Measurements from ENCODE around the gene RIOX2.

GRCh38 chr3:97958396-97958795 is 13.8 kb downstream of the RIOX2 start:
- TF ChIP-seq, protein P1, sequence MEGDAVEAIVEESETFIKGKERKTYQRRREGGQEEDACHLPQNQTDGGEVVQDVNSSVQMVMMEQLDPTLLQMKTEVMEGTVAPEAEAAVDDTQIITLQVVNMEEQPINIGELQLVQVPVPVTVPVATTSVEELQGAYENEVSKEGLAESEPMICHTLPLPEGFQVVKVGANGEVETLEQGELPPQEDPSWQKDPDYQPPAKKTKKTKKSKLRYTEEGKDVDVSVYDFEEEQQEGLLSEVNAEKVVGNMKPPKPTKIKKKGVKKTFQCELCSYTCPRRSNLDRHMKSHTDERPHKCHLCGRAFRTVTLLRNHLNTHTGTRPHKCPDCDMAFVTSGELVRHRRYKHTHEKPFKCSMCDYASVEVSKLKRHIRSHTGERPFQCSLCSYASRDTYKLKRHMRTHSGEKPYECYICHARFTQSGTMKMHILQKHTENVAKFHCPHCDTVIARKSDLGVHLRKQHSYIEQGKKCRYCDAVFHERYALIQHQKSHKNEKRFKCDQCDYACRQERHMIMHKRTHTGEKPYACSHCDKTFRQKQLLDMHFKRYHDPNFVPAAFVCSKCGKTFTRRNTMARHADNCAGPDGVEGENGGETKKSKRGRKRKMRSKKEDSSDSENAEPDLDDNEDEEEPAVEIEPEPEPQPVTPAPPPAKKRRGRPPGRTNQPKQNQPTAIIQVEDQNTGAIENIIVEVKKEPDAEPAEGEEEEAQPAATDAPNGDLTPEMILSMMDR (IDR thresholded peaks at IDR 0.05; ENCODE audit: low read length), result no peak
- no peak for TF ChIP-seq EZH2 (IDR thresholded peaks at IDR 0.05; ENCODE audit: borderline replicate concordance, low read length)

All from OCI-LY1 (cell line).